PC-9 (cell line): Measurements from ENCODE around the gene GRB14. TPM values are rescaled to one million over a fixed set of nuclear protein-coding genes. Genes with fewer than 3 reads are reported as not detected.

Experiments
- BruUV-seq: library from RNA; stranded (reverse); fragments of 400-500 nt; replicated peaks from 2 replicates; lab custom pipeline; 2021; lab: Mats Ljungman, UMichigan
- CTCF ChIA-PET: fragments of 300-600 bp; sonication (Branson Sonifier 250); formaldehyde crosslinking; loops from one replicate; lab custom pipeline; 2022; ENCODE audit warnings: antibody characterized with exemption; lab: Charles Lee
- POLR2A ChIA-PET: fragments of 300-600 bp; sonication (Branson Sonifier 250); formaldehyde crosslinking; loops from one replicate; lab custom pipeline; 2022; ENCODE audit warnings: antibody characterized with exemption; ENCODE audit not compliant: unreplicated experiment; lab: Charles Lee
- DNase-seq, 2 experiments: peaks; one replicate each; pipeline versions ENCODE4 v3.0.0 to v3.0.0-alpha.2; 2015 to 2022; ENCODE audit warnings: mixed read lengths in 1 of 2
- H2AFZ ChIP-seq: fragments of 200-600 bp; sonication (generic); 2 replicates; pipeline ENCODE4 v1.8.1; 2017; ENCODE audit warnings: antibody characterized with exemption
- H3F3A ChIP-seq: fragments of 200-600 bp; sonication (generic); 2 replicates; pipeline ENCODE4 v1.8.1; 2017; ENCODE audit warnings: antibody characterized with exemption, mild to moderate bottlenecking, low read depth; ENCODE audit not compliant: insufficient read depth
- H3K27ac ChIP-seq: fragments of 200-600 bp; sonication (generic); 2 replicates; pipeline ENCODE4 v1.6.1; 2016; ENCODE audit warnings: mixed run types
- H3K27me3 ChIP-seq: fragments of 200-600 bp; sonication (generic); 2 replicates; pipeline ENCODE4 v1.6.1; 2016; ENCODE audit warnings: low read depth, mixed run types; ENCODE audit not compliant: insufficient read depth
- H3K36me3 ChIP-seq: fragments of 200-600 bp; sonication (generic); 2 replicates; pipeline ENCODE4 v1.6.1; 2016; ENCODE audit warnings: low read depth, mixed run types
- H3K4me1 ChIP-seq: fragments of 200-600 bp; sonication (generic); replicated peaks from 2 replicates; pipeline ENCODE4 v1.6.1; 2016; ENCODE audit warnings: mixed run types; ENCODE audit not compliant: insufficient read depth
- H3K4me2 ChIP-seq: fragments of 200-600 bp; sonication (generic); 2 replicates; pipeline ENCODE4 v1.6.1; 2017; ENCODE audit warnings: mixed run types
- H3K4me3 ChIP-seq: fragments of 200-600 bp; sonication (generic); 2 replicates; pipeline ENCODE4 v1.6.1; 2016; ENCODE audit warnings: mixed run types
- H3K79me2 ChIP-seq: fragments of 200-600 bp; sonication (generic); 2 replicates; pipeline ENCODE4 v1.6.1; 2017; ENCODE audit warnings: low read depth, mixed run types
- H3K9me2 ChIP-seq: fragments of 200-600 bp; sonication (generic); 2 replicates; pipeline ENCODE4 v1.8.1; 2017; ENCODE audit warnings: mild to moderate bottlenecking; ENCODE audit not compliant: insufficient read depth
- H3K9me3 ChIP-seq: fragments of 200-600 bp; sonication (generic); 2 replicates; pipeline ENCODE4 v1.8.1; 2016; ENCODE audit warnings: low read depth; ENCODE audit not compliant: insufficient read depth
- H4K20me1 ChIP-seq: fragments of 200-600 bp; sonication (generic); 2 replicates; pipeline ENCODE4 v1.8.1; 2017; ENCODE audit not compliant: insufficient read depth
- EZH2 ChIP-seq: fragments of 200-600 bp; sonication (generic); IDR thresholded peaks from 2 replicates; pipeline ENCODE4 v1.8.0; 2017; ENCODE audit warnings: antibody characterized with exemption, low read depth
- intact Hi-C: fragments of 100-400 bp; cut with micrococcal nuclease; formaldehyde crosslinking; loops from one replicate; pipeline ENCODE4 v1.10.0; 2022; ENCODE audit not compliant: unreplicated experiment
- total RNA-seq: library from RNA; stranded (reverse); gene quantifications from 2 replicates; pipeline ENCODE4 v1.2.3, GENCODE V29; 2021
- TF ChIP-seq, protein P1 (sequence below): fragments of 200-600 bp; sonication (generic); conservative IDR thresholded peaks from 2 replicates; pipeline ENCODE4 v1.6.1; 2017; ENCODE audit warnings: mixed run types, antibody characterized with exemption, mild to moderate bottlenecking, moderate library complexity

The GRB14 gene
- total RNA-seq, 1 experiment from 2014 or later, result 3.4 TPM

DNA sequence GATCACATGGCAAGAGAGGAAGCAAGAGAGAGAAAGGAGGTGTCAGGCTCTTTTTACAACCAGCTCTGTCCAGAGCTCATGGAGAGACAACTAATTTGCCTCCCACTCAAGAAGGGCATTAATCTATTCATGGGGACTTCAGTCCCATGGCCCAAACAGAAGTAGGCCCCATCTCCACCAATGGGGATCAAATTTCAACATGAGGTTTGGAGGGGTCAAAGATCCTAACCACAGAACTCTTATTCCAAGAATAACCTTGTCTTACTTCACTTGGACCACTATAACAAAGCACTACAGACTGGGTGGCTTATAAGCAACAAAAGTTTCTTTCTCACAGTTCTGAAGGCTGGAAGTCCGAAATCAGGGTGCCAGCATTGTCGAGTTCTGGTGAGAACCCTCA is 31.8 kb downstream of the GRB14 start:
- intact Hi-C loops, result no loop called here
- no peak for DNase-seq
- Histone ChIP-seq H3K27ac (no peak overlapping the region), H2AFZ (no peak overlapping the region), H3K4me1 (no peaks in the 10 kb centered on the region), H3K4me2 (no peak overlapping the region), H3K4me3 (no peak overlapping the region), H3K9me2 (no peaks in the 10 kb centered on the region), H3F3A (no peaks in the 10 kb centered on the region), H4K20me1 (no peaks in the 10 kb centered on the region), H3K9me3 (no peaks in the 10 kb centered on the region), H3K36me3 (no peaks in the 10 kb centered on the region), H3K79me2 (no peaks in the 10 kb centered on the region), H3K27me3 (no peaks in the 10 kb centered on the region)
- ChIA-PET POLR2A (no interaction called here), CTCF (no interaction called here)
- no TSS peak for BruUV-seq
- TF ChIP-seq, protein P1, sequence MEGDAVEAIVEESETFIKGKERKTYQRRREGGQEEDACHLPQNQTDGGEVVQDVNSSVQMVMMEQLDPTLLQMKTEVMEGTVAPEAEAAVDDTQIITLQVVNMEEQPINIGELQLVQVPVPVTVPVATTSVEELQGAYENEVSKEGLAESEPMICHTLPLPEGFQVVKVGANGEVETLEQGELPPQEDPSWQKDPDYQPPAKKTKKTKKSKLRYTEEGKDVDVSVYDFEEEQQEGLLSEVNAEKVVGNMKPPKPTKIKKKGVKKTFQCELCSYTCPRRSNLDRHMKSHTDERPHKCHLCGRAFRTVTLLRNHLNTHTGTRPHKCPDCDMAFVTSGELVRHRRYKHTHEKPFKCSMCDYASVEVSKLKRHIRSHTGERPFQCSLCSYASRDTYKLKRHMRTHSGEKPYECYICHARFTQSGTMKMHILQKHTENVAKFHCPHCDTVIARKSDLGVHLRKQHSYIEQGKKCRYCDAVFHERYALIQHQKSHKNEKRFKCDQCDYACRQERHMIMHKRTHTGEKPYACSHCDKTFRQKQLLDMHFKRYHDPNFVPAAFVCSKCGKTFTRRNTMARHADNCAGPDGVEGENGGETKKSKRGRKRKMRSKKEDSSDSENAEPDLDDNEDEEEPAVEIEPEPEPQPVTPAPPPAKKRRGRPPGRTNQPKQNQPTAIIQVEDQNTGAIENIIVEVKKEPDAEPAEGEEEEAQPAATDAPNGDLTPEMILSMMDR, result no peak
- TF ChIP-seq EZH2, result no peak

DNA sequence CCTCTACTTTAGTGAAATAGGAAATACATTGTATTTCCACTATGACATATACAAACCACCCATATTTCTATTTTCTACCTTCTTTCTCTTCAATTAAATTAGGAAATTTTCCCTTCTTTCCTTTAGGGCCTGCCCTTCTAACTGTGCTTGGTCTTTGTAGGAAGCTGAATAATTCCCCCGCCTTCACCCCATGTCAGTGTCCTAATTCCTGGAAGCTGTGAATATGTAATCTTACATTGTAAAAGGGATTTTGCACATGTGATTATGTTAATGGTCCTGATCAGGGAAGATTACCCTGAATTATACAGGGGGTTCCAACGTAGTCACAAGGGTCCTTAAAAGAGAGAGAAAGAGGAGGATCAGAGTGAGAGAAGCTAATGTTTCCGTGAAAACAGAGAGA is 40.2 kb downstream of the GRB14 start:
- ChIA-PET CTCF (no interaction called here), POLR2A (no interaction called here)
- BruUV-seq, result no TSS peak
- Histone ChIP-seq H3K27me3 (no peaks in the 10 kb centered on the region), H2AFZ (no peak overlapping the region), H4K20me1 (no peaks in the 10 kb centered on the region), H3K9me2 (no peaks in the 10 kb centered on the region), H3K79me2 (no peaks in the 10 kb centered on the region), H3K4me2 (no peak overlapping the region), H3K36me3 (no peaks in the 10 kb centered on the region), H3K4me3 (no peak overlapping the region), H3K4me1 (no peaks in the 10 kb centered on the region), H3K27ac (no peak overlapping the region), H3K9me3 (no peaks in the 10 kb centered on the region), H3F3A (no peaks in the 10 kb centered on the region)
- no peak for DNase-seq
- TF ChIP-seq, protein P1, result no peak
- no peak for TF ChIP-seq EZH2
- intact Hi-C loops, result no loop called here

DNA sequence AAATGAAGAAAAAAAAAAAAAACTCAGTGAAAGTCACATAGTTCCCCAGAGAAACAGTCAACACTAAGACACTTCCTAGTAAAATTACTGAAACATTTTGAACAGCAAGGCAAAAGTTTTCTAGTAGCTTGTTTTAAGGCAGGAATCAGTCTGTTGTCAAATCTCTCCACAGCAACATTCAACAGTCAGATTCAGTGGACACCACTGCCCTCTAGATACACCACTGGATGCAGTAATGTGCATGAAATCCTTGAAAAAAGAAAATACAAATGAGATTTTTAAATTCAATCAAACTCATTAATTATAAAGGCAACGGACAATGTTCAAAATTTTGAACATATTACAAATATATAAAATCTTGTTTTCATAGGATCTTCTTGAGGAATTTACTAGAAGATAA is 46.4 kb downstream of the GRB14 start:
- H3K4me3 ChIP-seq, result no peak overlapping the region
- POLR2A ChIA-PET, result no interaction called here
- H3K36me3 ChIP-seq, result no peaks in the 10 kb centered on the region
- H4K20me1 ChIP-seq, result no peaks in the 10 kb centered on the region
- BruUV-seq, result no TSS peak
- no peak overlapping the region for H3K27ac ChIP-seq
- H3K9me2 ChIP-seq, result no peaks in the 10 kb centered on the region
- TF ChIP-seq, protein P1, result no peak
- no peak for TF ChIP-seq EZH2
- intact Hi-C loops, result no loop called here
- DNase-seq, result no peak
- no peak overlapping the region for H2AFZ ChIP-seq
- CTCF ChIA-PET, result no interaction called here
- no peaks in the 10 kb centered on the region for H3F3A ChIP-seq
- no peaks in the 10 kb centered on the region for H3K9me3 ChIP-seq
- H3K4me1 ChIP-seq, result no peaks in the 10 kb centered on the region
- no peaks in the 10 kb centered on the region for H3K27me3 ChIP-seq
- H3K79me2 ChIP-seq, result no peaks in the 10 kb centered on the region
- no peak overlapping the region for H3K4me2 ChIP-seq
